ENCODE results near the gene OR52K1. TPM values are rescaled to one million over a fixed set of nuclear protein-coding genes. Genes with fewer than 3 reads are reported as not detected.

Gene OR52K1
- polyA plus RNA-seq, 2 of the 4 experiments (the other 2 are of a cell fraction): not detected

DNA sequence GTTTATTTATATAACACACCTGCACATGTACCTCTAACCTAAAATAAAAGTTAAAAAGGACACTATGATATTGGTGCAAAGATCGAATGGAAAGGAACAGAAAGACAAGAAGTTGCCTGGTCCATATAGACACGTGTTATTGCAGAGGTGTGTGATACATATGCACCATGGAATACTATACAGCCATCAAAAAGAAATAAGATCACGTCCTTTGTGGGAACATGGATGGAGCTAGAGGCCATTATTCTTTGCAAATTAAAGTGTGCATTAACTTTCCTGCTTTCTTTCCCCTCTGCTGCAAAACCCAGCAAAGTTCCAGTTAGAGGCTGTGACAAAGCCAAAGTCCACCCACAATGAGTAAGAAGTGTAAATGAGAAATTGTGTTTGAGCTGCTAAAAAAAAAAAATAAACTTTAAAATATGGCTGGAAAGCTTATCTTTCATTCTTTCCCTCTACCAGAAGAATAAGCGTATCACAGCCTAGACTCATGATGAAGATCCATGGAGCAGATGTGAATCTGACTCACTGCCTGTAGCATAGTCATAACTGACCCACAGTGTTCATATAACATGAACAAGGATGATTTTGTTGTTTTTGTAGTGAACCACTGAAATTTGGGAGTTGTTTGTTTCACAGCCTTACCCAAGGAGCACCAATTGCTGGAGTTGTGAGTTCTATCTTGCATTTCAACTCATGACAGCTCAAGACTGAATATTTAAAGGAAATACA, 9.6 kb downstream of the OR52K1 start (continued):
- TF ChIP-seq, protein P1, sequence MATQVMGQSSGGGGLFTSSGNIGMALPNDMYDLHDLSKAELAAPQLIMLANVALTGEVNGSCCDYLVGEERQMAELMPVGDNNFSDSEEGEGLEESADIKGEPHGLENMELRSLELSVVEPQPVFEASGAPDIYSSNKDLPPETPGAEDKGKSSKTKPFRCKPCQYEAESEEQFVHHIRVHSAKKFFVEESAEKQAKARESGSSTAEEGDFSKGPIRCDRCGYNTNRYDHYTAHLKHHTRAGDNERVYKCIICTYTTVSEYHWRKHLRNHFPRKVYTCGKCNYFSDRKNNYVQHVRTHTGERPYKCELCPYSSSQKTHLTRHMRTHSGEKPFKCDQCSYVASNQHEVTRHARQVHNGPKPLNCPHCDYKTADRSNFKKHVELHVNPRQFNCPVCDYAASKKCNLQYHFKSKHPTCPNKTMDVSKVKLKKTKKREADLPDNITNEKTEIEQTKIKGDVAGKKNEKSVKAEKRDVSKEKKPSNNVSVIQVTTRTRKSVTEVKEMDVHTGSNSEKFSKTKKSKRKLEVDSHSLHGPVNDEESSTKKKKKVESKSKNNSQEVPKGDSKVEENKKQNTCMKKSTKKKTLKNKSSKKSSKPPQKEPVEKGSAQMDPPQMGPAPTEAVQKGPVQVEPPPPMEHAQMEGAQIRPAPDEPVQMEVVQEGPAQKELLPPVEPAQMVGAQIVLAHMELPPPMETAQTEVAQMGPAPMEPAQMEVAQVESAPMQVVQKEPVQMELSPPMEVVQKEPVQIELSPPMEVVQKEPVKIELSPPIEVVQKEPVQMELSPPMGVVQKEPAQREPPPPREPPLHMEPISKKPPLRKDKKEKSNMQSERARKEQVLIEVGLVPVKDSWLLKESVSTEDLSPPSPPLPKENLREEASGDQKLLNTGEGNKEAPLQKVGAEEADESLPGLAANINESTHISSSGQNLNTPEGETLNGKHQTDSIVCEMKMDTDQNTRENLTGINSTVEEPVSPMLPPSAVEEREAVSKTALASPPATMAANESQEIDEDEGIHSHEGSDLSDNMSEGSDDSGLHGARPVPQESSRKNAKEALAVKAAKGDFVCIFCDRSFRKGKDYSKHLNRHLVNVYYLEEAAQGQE (IDR thresholded peaks at IDR 0.05): no peak
- TF ChIP-seq RNF2 (IDR thresholded peaks at IDR 0.05; ENCODE audit: borderline replicate concordance, low read depth): no peak

DNA sequence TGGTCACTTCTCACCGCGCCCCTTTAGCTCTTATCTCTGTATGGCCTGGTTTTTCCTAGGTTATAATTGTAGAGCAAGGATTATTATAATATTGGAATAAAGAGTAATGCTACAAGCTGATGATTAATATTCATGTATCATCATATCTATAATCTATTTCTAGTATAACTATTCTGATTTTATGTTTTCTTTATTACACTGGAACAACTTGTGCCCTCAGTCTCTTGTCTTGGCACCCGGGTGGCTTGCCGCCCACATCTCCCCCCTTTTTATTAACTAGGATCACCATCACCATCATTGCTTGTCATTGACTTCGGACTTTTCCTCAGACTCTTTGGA, 11.0 kb downstream of the OR52K1 start:
- 0 out of 3 replicates have a peak, but pooled peaks cover 4% of the 10 kb centered on the region for H3K9me3 ChIP-seq
- H3K27ac ChIP-seq: no peak overlapping the region
- ATAC-seq: no peak
- ChIA-PET POLR2A (no interaction called here), CTCF (interaction anchor here (0.6 to 5.9 kb wide), 19 partner anchors 9 to 325 kb away, joined by 3 to 96 read pairs (median 4); partner anchors contain the start of gene TRIM21)
- no peak overlapping the region for H3K4me3 ChIP-seq
- no peak overlapping the region for H3K4me2 ChIP-seq
- WGBS (ENCODE audit: missing lambda C conversion rate): 2% methylated on average over 5 of the region's 5 CpGs
- no peaks in the 10 kb centered on the region for H3K4me1 ChIP-seq
- no peak for FAIRE-seq
- no peak for DNase-seq (ENCODE audit: low read depth in 1 of 2, low spot score in 1 of 2)
- TF ChIP-seq HEYL (CRISPR knock-in tag; IDR thresholded peaks at IDR 0.05): no peak
- no peak for TF ChIP-seq GATA3 (IDR thresholded peaks at IDR 0.05; ENCODE audit: borderline replicate concordance)
- no peak for TF ChIP-seq BHLHE40 (IDR thresholded peaks at IDR 0.05; ENCODE audit: low read depth, low read length)
- TF ChIP-seq, protein P2, sequence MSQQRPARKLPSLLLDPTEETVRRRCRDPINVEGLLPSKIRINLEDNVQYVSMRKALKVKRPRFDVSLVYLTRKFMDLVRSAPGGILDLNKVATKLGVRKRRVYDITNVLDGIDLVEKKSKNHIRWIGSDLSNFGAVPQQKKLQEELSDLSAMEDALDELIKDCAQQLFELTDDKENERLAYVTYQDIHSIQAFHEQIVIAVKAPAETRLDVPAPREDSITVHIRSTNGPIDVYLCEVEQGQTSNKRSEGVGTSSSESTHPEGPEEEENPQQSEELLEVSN (IDR thresholded peaks at IDR 0.05; ENCODE audit: borderline replicate concordance, low read depth): no peak
- no peak for TF ChIP-seq EP300 (IDR thresholded peaks at IDR 0.05)
- no peak for TF ChIP-seq HOXB5 (CRISPR knock-in tag; IDR thresholded peaks at IDR 0.05)
- no peak for TF ChIP-seq POLR2A (IDR thresholded peaks at IDR 0.05; ENCODE audit: low read length)
- no peak for TF ChIP-seq JUN (IDR thresholded peaks at IDR 0.05)
- TF ChIP-seq, protein P3, sequence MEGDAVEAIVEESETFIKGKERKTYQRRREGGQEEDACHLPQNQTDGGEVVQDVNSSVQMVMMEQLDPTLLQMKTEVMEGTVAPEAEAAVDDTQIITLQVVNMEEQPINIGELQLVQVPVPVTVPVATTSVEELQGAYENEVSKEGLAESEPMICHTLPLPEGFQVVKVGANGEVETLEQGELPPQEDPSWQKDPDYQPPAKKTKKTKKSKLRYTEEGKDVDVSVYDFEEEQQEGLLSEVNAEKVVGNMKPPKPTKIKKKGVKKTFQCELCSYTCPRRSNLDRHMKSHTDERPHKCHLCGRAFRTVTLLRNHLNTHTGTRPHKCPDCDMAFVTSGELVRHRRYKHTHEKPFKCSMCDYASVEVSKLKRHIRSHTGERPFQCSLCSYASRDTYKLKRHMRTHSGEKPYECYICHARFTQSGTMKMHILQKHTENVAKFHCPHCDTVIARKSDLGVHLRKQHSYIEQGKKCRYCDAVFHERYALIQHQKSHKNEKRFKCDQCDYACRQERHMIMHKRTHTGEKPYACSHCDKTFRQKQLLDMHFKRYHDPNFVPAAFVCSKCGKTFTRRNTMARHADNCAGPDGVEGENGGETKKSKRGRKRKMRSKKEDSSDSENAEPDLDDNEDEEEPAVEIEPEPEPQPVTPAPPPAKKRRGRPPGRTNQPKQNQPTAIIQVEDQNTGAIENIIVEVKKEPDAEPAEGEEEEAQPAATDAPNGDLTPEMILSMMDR (IDR thresholded peaks at IDR 0.05): 0 out of 3 replicates have a peak, but pooled peaks have one; percentile 16

DNA sequence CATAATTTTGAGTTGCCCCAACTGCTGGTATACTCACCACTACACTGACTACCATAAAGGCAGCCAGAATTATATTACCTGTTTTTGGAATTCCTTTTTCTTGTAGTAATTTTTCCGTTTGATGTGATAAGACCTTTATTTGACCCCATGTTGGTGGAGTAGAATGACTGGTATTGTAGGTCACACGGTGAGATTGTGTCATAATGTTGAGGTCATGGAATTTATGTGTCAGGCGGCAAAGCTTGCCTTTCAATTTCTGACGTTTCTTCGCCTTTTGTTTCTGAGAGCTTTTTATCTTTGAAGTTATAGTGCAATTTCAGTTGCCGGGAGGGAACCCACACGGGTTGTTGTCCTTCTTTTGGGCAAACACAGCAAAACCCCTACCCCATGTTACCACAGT, 13.0 kb downstream of the OR52K1 start:
- FAIRE-seq: no peak
- ChIA-PET POLR2A (no interaction called here), CTCF (interaction anchor here (0.8 to 5.9 kb wide), 5 partner anchors 9 to 312 kb away, joined by 3 to 96 read pairs (median 21); no protein-coding TSS in a partner anchor)
- Histone ChIP-seq H3K4me3 (no peak overlapping the region), H3K4me2 (no peak overlapping the region), H3K4me1 (no peaks in the 10 kb centered on the region), H3K27ac (no peak overlapping the region), H3K9me3 (0 out of 3 replicates have a peak, but pooled peaks cover 4% of the 10 kb centered on the region)
- ATAC-seq: no peak
- DNase-seq (ENCODE audit: low read depth in 1 of 2, low spot score in 1 of 2): no peak
- TF ChIP-seq CEBPB (IDR thresholded peaks at IDR 0.05): no peak
- no peak for TF ChIP-seq EHMT2 (IDR thresholded peaks at IDR 0.05; ENCODE audit: low read depth)
- TF ChIP-seq HOXA7 (CRISPR knock-in tag; IDR thresholded peaks at IDR 0.05): no peak
- TF ChIP-seq GATA3 (IDR thresholded peaks at IDR 0.05; ENCODE audit: borderline replicate concordance): no peak
- TF ChIP-seq ZNF302 (CRISPR knock-in tag; IDR thresholded peaks at IDR 0.05): no peak
- no peak for TF ChIP-seq ZC3H11A (IDR thresholded peaks at IDR 0.05)
- no peak for TF ChIP-seq NFE2L2 (conservative IDR thresholded peaks at IDR 0.05; ENCODE audit: low read length)
- TF ChIP-seq, protein P4, sequence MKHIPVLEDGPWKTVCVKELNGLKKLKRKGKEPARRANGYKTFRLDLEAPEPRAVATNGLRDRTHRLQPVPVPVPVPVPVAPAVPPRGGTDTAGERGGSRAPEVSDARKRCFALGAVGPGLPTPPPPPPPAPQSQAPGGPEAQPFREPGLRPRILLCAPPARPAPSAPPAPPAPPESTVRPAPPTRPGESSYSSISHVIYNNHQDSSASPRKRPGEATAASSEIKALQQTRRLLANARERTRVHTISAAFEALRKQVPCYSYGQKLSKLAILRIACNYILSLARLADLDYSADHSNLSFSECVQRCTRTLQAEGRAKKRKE (CRISPR knock-in tag; IDR thresholded peaks at IDR 0.05; ENCODE audit: low read depth): no peak
- TF ChIP-seq HDAC2 (IDR thresholded peaks at IDR 0.05): no peak
- no peak for TF ChIP-seq CHD4 (IDR thresholded peaks at IDR 0.05; ENCODE audit: borderline replicate concordance)
- no peak for TF ChIP-seq CHD2 (IDR thresholded peaks at IDR 0.05; ENCODE audit: low read length, partially characterized antibody)
- no peak for TF ChIP-seq SMC3 (IDR thresholded peaks at IDR 0.05)
- no peak for TF ChIP-seq HEYL (CRISPR knock-in tag; IDR thresholded peaks at IDR 0.05)
- TF ChIP-seq, protein P5, sequence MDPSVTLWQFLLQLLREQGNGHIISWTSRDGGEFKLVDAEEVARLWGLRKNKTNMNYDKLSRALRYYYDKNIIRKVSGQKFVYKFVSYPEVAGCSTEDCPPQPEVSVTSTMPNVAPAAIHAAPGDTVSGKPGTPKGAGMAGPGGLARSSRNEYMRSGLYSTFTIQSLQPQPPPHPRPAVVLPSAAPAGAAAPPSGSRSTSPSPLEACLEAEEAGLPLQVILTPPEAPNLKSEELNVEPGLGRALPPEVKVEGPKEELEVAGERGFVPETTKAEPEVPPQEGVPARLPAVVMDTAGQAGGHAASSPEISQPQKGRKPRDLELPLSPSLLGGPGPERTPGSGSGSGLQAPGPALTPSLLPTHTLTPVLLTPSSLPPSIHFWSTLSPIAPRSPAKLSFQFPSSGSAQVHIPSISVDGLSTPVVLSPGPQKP (IDR thresholded peaks at IDR 0.05; ENCODE audit: low read depth, low read length): no peak
- TF ChIP-seq POLR2AphosphoS2 (conservative IDR thresholded peaks at IDR 0.05; ENCODE audit: low read length): no peak
- TF ChIP-seq ZFP36 (IDR thresholded peaks at IDR 0.05; ENCODE audit: borderline replicate concordance, partially characterized antibody): no peak
- 28% methylated on average over 7 of the region's 7 CpGs for WGBS (ENCODE audit: missing lambda C conversion rate)

All from A549 (cell line).